NCI-H345 (cell line): ENCODE results near the gene ELP5.

ENCODE experiments used
- DNase-seq: peaks from one replicate; lab custom pipeline; 2025; lab: John Stamatoyannopoulos, UW

Gene ELP5

GRCh38 chr17:7252176-7253043 lies at the start of gene ELP5:
TSS of gene ELP5 (plus strand) at chr17:7252215. CDS start at chr17:7252551, 336 bp downstream.
- DNase-seq, result peak; percentile 73

GRCh38 chr17:7203391-7203790 lies 48.6 kb upstream of the ELP5 start:
- no peak for DNase-seq

- no peak for DNase-seq
These were observed 47.7 kb upstream of the ELP5 start for GRCh38 chr17:7204336-7204735.

- peak; percentile 84 for DNase-seq
These were observed 47.1 kb upstream of the ELP5 start for GRCh38 chr17:7204828-7205461.

- DNase-seq, result no peak
These were observed 46.5 kb upstream of the ELP5 start for GRCh38 chr17:7205561-7205960.

- no peak for DNase-seq
These were observed 44.7 kb upstream of the ELP5 start for GRCh38 chr17:7207120-7208001.

- DNase-seq, result no peak
These were observed 43.9 kb upstream of the ELP5 start for GRCh38 chr17:7208027-7208571.

- no peak for DNase-seq
These were observed 43.1 kb upstream of the ELP5 start for GRCh38 chr17:7208754-7209460.

GRCh38 chr17:7211491-7212273 lies 40.3 kb upstream of the ELP5 start:
- DNase-seq, result no peak

- peak; percentile 87 for DNase-seq
These were observed 38.1 kb upstream of the ELP5 start for GRCh38 chr17:7213895-7214299.

GRCh38 chr17:7214300-7215135 lies 37.5 kb upstream of the ELP5 start:
- peak; percentile 98 for DNase-seq

- no peak for DNase-seq
These were observed 36.8 kb upstream of the ELP5 start for GRCh38 chr17:7215136-7215638.

- DNase-seq, result no peak
These were observed 36.3 kb upstream of the ELP5 start for GRCh38 chr17:7215652-7216180.

GRCh38 chr17:7216242-7217112 lies 35.5 kb upstream of the ELP5 start:
- DNase-seq, result no peak

GRCh38 chr17:7217113-7217987 lies 34.7 kb upstream of the ELP5 start:
- no peak for DNase-seq

- no peak for DNase-seq
These were observed 33.8 kb upstream of the ELP5 start for GRCh38 chr17:7218166-7218565.

GRCh38 chr17:7218758-7219157 lies 33.3 kb upstream of the ELP5 start:
- DNase-seq, result no peak
